HCT116 (cell line): ENCODE results near the gene SERPIND1. TPM values are rescaled to one million over a fixed set of nuclear protein-coding genes. Genes with fewer than 3 reads are reported as not detected.

Experiments used
- ATAC-seq: fragments of 200-7000 bp; cut with Tn5 transposase; 2 replicates; pipeline ENCODE4 v1.9.1; 2020; ENCODE audit warnings: mild to moderate bottlenecking, moderate library complexity
- BruUV-seq: library from RNA; stranded (reverse); fragments of 400-500 nt; replicated peaks from 2 replicates; lab custom pipeline; 2021; lab: Mats Ljungman, UMichigan
- CTCF ChIA-PET: fragments of 300-600 bp; sonication (Branson Sonifier 250); formaldehyde crosslinking; loops from one replicate; lab custom pipeline; 2021; ENCODE audit warnings: antibody characterized with exemption; lab: Charles Lee
- POLR2A ChIA-PET: fragments of 300-600, 350-600 bp; sonication (Branson Sonifier 250); formaldehyde crosslinking; loops from one replicate; lab custom pipeline; 2021; ENCODE audit warnings: antibody characterized with exemption; lab: Charles Lee
- RAD21 ChIA-PET, 2 experiments: fragments of 300-600 bp; sonication (Branson Sonifier 250); formaldehyde crosslinking; loops; one replicate each; lab custom pipeline; 2023; ENCODE audit warnings: low total read pairs in 2 of 2; ENCODE audit not compliant: uncharacterized antibody in 2 of 2, unreplicated experiment in 2 of 2, low non-redundant PET in 1 of 2; lab: Charles Lee
- DNase-seq: peaks from one replicate; pipeline ENCODE4 v3.0.0-alpha.2; 2010; ENCODE audit warnings: low read depth, low spot score
- H2AFZ ChIP-seq: fragments of 200-600 bp; shearing (Covaris generic), sonication (generic); 2 replicates; pipeline ENCODE4 v1.6.1; 2017; ENCODE audit warnings: low read depth, mixed run types, mixed read lengths, antibody characterized with exemption, low read length; ENCODE audit not compliant: poor library complexity, severe bottlenecking
- H3K27ac ChIP-seq: 2 replicates; pipeline ENCODE4 v1.5.1; 2012; ENCODE audit warnings: low read depth, low read length
- H3K27me3 ChIP-seq: fragments of 200-600 bp; sonication (generic); 2 replicates; pipeline ENCODE4 v1.6.1; 2016; ENCODE audit warnings: mixed run types, low read length, mixed read lengths; ENCODE audit not compliant: insufficient read depth
- H3K36me3 ChIP-seq, 2 experiments: fragments of 200-500 bp in 1 of 2; fragments of 200-600 bp in 1 of 2; sonication (Bioruptor generic) in 1 of 2; sonication (generic) in 1 of 2; 2 replicates each; pipeline versions ENCODE4 v1.5.1 to v1.6.1; 2014 to 2016; ENCODE audit warnings: low read length in 2 of 2, inconsistent platforms in 1 of 2, mixed read lengths in 1 of 2, mixed run types in 1 of 2; ENCODE audit not compliant: insufficient read depth in 2 of 2, control insufficient read depth in 1 of 2
- H3K4me1 ChIP-seq, 2 experiments: fragments of 200-600 bp in 1 of 2; sonication (generic) in 1 of 2; 2 replicates each; pipeline versions ENCODE4 v1.5.1 to v1.6.1; 2012 to 2017; ENCODE audit warnings: low read length in 2 of 2, inconsistent platforms in 1 of 2, mild to moderate bottlenecking in 1 of 2, mixed read lengths in 1 of 2, mixed run types in 1 of 2, moderate library complexity in 1 of 2; ENCODE audit not compliant: insufficient read depth in 2 of 2, control insufficient read depth in 1 of 2
- H3K4me2 ChIP-seq: fragments of 200-600 bp; sonication (generic); 2 replicates; pipeline ENCODE4 v1.6.1; 2017; ENCODE audit warnings: mixed run types, low read length, mixed read lengths
- H3K4me3 ChIP-seq, 2 experiments: fragments of 200-600 bp in 1 of 2; sonication (generic) in 1 of 2; replicated peaks in 1 of 2; 2 replicates each; pipeline ENCODE4 v1.5.1; 2011 to 2016; ENCODE audit warnings: low read length in 2 of 2, control low read depth in 1 of 2, low read depth in 1 of 2, mild to moderate bottlenecking in 1 of 2, mixed read lengths in 1 of 2, mixed run types in 1 of 2
- H3K79me2 ChIP-seq: fragments of 200-600 bp; sonication (generic); 2 replicates; pipeline ENCODE4 v1.6.1; 2017; ENCODE audit warnings: mild to moderate bottlenecking, mixed run types, low read length, moderate library complexity, mixed read lengths; ENCODE audit not compliant: insufficient read depth
- H3K9ac ChIP-seq: fragments of 200-600 bp; sonication (generic); 2 replicates; pipeline ENCODE4 v1.6.1; 2016; ENCODE audit warnings: low read length, mixed read lengths
- H3K9me2 ChIP-seq: fragments of 200-600 bp; sonication (generic), shearing (Covaris generic); 2 replicates; pipeline ENCODE4 v1.6.1; 2017; ENCODE audit warnings: mixed run types, mild to moderate bottlenecking, moderate library complexity; ENCODE audit not compliant: insufficient read depth
- H3K9me3 ChIP-seq, 2 experiments: fragments of 200-500 bp in 1 of 2; fragments of 200-600 bp in 1 of 2; sonication (Bioruptor generic) in 1 of 2; sonication (generic) in 1 of 2; 2 replicates each; pipeline ENCODE4 v1.6.1; 2014 to 2017; ENCODE audit warnings: low read length in 2 of 2, mixed read lengths in 2 of 2, inconsistent platforms in 1 of 2, low read depth in 1 of 2, mild to moderate bottlenecking in 1 of 2, mixed run types in 1 of 2, moderate library complexity in 1 of 2; ENCODE audit not compliant: control insufficient read depth in 1 of 2, insufficient read depth in 1 of 2
- H4K20me1 ChIP-seq: fragments of 200-600 bp; sonication (generic), shearing (Covaris generic); 2 replicates; pipeline ENCODE4 v1.6.1; 2017; ENCODE audit warnings: mixed run types, mild to moderate bottlenecking, moderate library complexity; ENCODE audit not compliant: insufficient read depth
- ATF3 ChIP-seq: IDR thresholded peaks from 2 replicates; pipeline ENCODE4 v1.6.1; 2012
- CBX3 ChIP-seq: IDR thresholded peaks from 2 replicates; pipeline ENCODE4 v1.6.1; 2012; ENCODE audit warnings: low read depth
- CEBPB ChIP-seq: IDR thresholded peaks from 2 replicates; pipeline ENCODE4 v1.6.1; 2012; ENCODE audit warnings: low read depth
- CTCF ChIP-seq, 3 experiments: fragments of 200-600 bp in 1 of 3; sonication (generic) in 1 of 3; IDR thresholded peaks in 2 of 3; conservative IDR thresholded peaks in 1 of 3; 2 replicates each; pipeline ENCODE4 v1.5.1; 2012 to 2017; ENCODE audit warnings: low read depth in 2 of 3, low read length in 2 of 3, antibody characterized with exemption in 1 of 3, borderline replicate concordance in 1 of 3, control low read depth in 1 of 3, mild to moderate bottlenecking in 1 of 3, mixed read lengths in 1 of 3, mixed run types in 1 of 3, moderate library complexity in 1 of 3; ENCODE audit not compliant: insufficient read depth in 1 of 3
- EGR1 ChIP-seq: IDR thresholded peaks from 2 replicates; pipeline ENCODE4 v1.6.1; 2012; ENCODE audit warnings: low read depth
- ELF1 ChIP-seq: IDR thresholded peaks from 2 replicates; pipeline ENCODE4 v1.6.1; 2012; ENCODE audit warnings: low read depth, borderline replicate concordance
- EZH2 ChIP-seq: fragments of 200-600 bp; sonication (generic); IDR thresholded peaks from 2 replicates; pipeline ENCODE4 v1.6.1; 2017; ENCODE audit warnings: antibody characterized with exemption, mixed run types
- EZH2phosphoT487 ChIP-seq: fragments of 200-600 bp; IDR thresholded peaks from 2 replicates; pipeline ENCODE4 v1.6.1; 2018; ENCODE audit warnings: antibody characterized with exemption, borderline replicate concordance
- POLR2AphosphoS5 ChIP-seq: IDR thresholded peaks from 2 replicates; pipeline ENCODE4 v1.6.1; 2011; ENCODE audit warnings: mild to moderate bottlenecking, low read depth, low read length, moderate library complexity
- RAD21 ChIP-seq: IDR thresholded peaks from 2 replicates; pipeline ENCODE4 v1.6.1; 2012; ENCODE audit warnings: low read depth, mild to moderate bottlenecking
- REST ChIP-seq: IDR thresholded peaks from 2 replicates; pipeline ENCODE4 v1.6.1; 2012; ENCODE audit warnings: low read depth
- SP1 ChIP-seq: IDR thresholded peaks from 2 replicates; pipeline ENCODE4 v1.6.1; 2012; ENCODE audit warnings: low read depth
- SRF ChIP-seq: IDR thresholded peaks from 2 replicates; pipeline ENCODE4 v1.6.1; 2012; ENCODE audit warnings: low read depth
- TCF7L2 ChIP-seq: IDR thresholded peaks from 2 replicates; pipeline ENCODE4 v1.7.0; 2011; ENCODE audit warnings: borderline replicate concordance, inconsistent platforms; ENCODE audit not compliant: insufficient read depth, insufficient read length; ENCODE audit errors: extremely low read depth
- YY1 ChIP-seq: IDR thresholded peaks from 2 replicates; pipeline ENCODE4 v1.6.1; 2011; ENCODE audit warnings: low read length, low read depth, moderate library complexity, mild to moderate bottlenecking; ENCODE audit not compliant: insufficient replicate concordance; ENCODE audit errors: extremely low read depth
- ZFX ChIP-seq: fragments of 450-650 bp; IDR thresholded peaks from 2 replicates; pipeline ENCODE4 v1.6.1; 2017
- ZNF274 ChIP-seq: fragments of 200-500 bp; sonication (Bioruptor generic); IDR thresholded peaks from 2 replicates; pipeline ENCODE4 v1.6.1; 2014; ENCODE audit warnings: mild to moderate bottlenecking, low read depth, low read length, inconsistent platforms
- intact Hi-C: fragments of 100-400 bp; cut with micrococcal nuclease; formaldehyde crosslinking; loops from 2 replicates; pipeline ENCODE4 v1.10.0; 2022
- total RNA-seq: library from RNA; stranded (reverse); gene quantifications from one replicate; pipeline ENCODE4 v1.2.1, GENCODE V29; 2021; ENCODE audit not compliant: unreplicated experiment

SERPIND1 gene
- total RNA-seq, 1 experiment from 2014 or later = 0.25 TPM

- no peak overlapping the region for H2AFZ ChIP-seq
- H3K4me3 ChIP-seq = no peak overlapping the region
- no peaks in the 10 kb centered on the region for H3K9me3 ChIP-seq
- ChIA-PET CTCF (no interaction called here), RAD21 (no interaction called here)
- peaks cover 0 to 7% of the 10 kb centered on the region in 2 experiments; a peak in 3 of 4 replicates for H3K36me3 ChIP-seq
- no peak for TF ChIP-seq EZH2phosphoT487
- no peak for TF ChIP-seq ELF1
- no peak for TF ChIP-seq RAD21
- no peak for TF ChIP-seq CBX3
- no peak for TF ChIP-seq TCF7L2
- TF ChIP-seq YY1 = no peak
- TF ChIP-seq SRF = no peak
- no peak for TF ChIP-seq CTCF (IDR thresholded peaks at IDR 0.05 in 2 of 3, conservative IDR thresholded peaks at IDR 0.05 in 1 of 3; ENCODE audit: borderline replicate concordance in 1 of 3, insufficient read depth in 1 of 3, low read depth in 2 of 3, low read length in 2 of 3)
- no peak for TF ChIP-seq REST
- TF ChIP-seq EGR1 = no peak
- TF ChIP-seq ZFX = no peak
- no peak for TF ChIP-seq EZH2
- TF ChIP-seq POLR2AphosphoS5 = no peak
- no peak for TF ChIP-seq CEBPB
- TF ChIP-seq ZNF274 = no peak
- no peak for TF ChIP-seq ATF3
- TF ChIP-seq SP1 = no peak
- TF ChIP-seq, all 23 proteins: peak for 0
- H3K4me1 ChIP-seq = no peaks in the 10 kb centered on the region
- POLR2A ChIA-PET = no interaction called here
- DNase-seq = no peak
- no peak overlapping the region for H3K4me2 ChIP-seq
- no peaks in the 10 kb centered on the region for H3K79me2 ChIP-seq
- BruUV-seq = no TSS peak
- H3K9ac ChIP-seq = no peak overlapping the region
- H4K20me1 ChIP-seq = no peaks in the 10 kb centered on the region
- intact Hi-C loops = no loop called here
- H3K27ac ChIP-seq = no peak overlapping the region
- H3K9me2 ChIP-seq = no peaks in the 10 kb centered on the region
- H3K27me3 ChIP-seq = no peaks in the 10 kb centered on the region
- ATAC-seq = no peak
These were observed 49.0 kb upstream of the SERPIND1 start for GRCh38 chr22:20724676-20725454.
